Effector memory CD8-positive, alpha-beta T cell (primary cell): ENCODE measurements around the gene FOXRED2.

Experiments used
- ATAC-seq: fragments of 150-1000 bp; cut with Tn5 transposase; replicated peaks from 2 replicates; pipeline ENCODE4 v1.10.0; 2021; ENCODE audit warnings: mild to moderate bottlenecking, moderate library complexity
- DNase-seq, 3 experiments: peaks; one replicate each; pipeline ENCODE4 v3.0.0; 2021
- H3K27ac Mint-ChIP-seq, 2 donors: one replicate each; pipeline ENCODE4 v1.8.0; 2022; ENCODE audit warnings: mild to moderate bottlenecking in 2 of 2, mixed read lengths in 2 of 2, moderate library complexity in 2 of 2
- H3K27me3 Mint-ChIP-seq, 2 donors: one replicate each; pipeline ENCODE4 v1.8.0; 2022; ENCODE audit warnings: mixed read lengths in 2 of 2
- H3K36me3 Mint-ChIP-seq: one replicate; pipeline ENCODE4 v1.8.0; 2022; ENCODE audit warnings: mild to moderate bottlenecking, moderate library complexity, mixed read lengths; ENCODE audit not compliant: insufficient read depth
- H3K4me1 Mint-ChIP-seq, 2 donors: one replicate each; pipeline ENCODE4 v1.8.0; 2022; ENCODE audit warnings: low read depth in 2 of 2, mixed read lengths in 2 of 2
- H3K4me3 Mint-ChIP-seq, 2 donors: one replicate each; pipeline ENCODE4 v1.8.0; 2022; ENCODE audit warnings: mild to moderate bottlenecking in 2 of 2, mixed read lengths in 2 of 2, moderate library complexity in 2 of 2
- H3K9me3 Mint-ChIP-seq, 2 donors: one replicate each; pipeline ENCODE4 v1.8.0; 2022; ENCODE audit warnings: mixed read lengths in 2 of 2

FOXRED2 gene

DNA sequence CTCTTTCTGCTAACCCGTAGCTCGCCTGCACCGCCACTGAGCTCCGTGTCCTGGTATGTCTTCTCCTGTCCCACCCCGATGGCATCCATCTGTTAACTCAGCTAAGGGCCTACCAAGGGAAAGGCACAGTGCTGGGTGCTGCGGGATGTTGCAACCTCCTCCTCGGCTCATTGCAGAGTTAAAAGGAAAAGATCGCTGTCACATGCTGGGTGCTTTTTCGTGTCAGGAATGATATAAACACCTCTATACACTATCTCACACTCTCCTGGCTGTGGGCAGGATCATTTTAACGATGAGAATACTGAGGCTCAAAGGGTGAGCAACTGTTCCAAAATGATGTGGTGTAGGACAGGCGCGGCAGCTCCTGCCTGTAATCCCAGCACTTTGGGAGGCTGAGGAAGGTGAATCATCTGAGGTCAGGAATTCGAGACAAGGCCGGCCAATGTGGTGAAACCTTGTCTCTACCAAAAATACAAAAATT lies 35.5 kb downstream of the FOXRED2 start:
- H3K4me3 Mint-ChIP-seq = no peak overlapping the region
- no peaks in the 10 kb centered on the region for H3K27me3 Mint-ChIP-seq
- no peak for DNase-seq
- H3K27ac Mint-ChIP-seq = no peak overlapping the region
- peaks cover 33% of the 10 kb centered on the region for H3K36me3 Mint-ChIP-seq
- peaks cover 11 to 15% of the 10 kb centered on the region in 2 donors for H3K4me1 Mint-ChIP-seq
- no peaks in the 10 kb centered on the region for H3K9me3 Mint-ChIP-seq
- no peak for ATAC-seq

GRCh38 chr22:36470994-36471331 lies 35.9 kb downstream of the FOXRED2 start:
- Mint-ChIP-seq H3K4me1 (peaks cover 11 to 19% of the 10 kb centered on the region in 2 donors), H3K27me3 (no peaks in the 10 kb centered on the region), H3K36me3 (peaks cover 33% of the 10 kb centered on the region), H3K4me3 (no peak overlapping the region), H3K9me3 (no peaks in the 10 kb centered on the region), H3K27ac (no peak overlapping the region)
- ATAC-seq (no peak), DNase-seq (no peak)

DNA sequence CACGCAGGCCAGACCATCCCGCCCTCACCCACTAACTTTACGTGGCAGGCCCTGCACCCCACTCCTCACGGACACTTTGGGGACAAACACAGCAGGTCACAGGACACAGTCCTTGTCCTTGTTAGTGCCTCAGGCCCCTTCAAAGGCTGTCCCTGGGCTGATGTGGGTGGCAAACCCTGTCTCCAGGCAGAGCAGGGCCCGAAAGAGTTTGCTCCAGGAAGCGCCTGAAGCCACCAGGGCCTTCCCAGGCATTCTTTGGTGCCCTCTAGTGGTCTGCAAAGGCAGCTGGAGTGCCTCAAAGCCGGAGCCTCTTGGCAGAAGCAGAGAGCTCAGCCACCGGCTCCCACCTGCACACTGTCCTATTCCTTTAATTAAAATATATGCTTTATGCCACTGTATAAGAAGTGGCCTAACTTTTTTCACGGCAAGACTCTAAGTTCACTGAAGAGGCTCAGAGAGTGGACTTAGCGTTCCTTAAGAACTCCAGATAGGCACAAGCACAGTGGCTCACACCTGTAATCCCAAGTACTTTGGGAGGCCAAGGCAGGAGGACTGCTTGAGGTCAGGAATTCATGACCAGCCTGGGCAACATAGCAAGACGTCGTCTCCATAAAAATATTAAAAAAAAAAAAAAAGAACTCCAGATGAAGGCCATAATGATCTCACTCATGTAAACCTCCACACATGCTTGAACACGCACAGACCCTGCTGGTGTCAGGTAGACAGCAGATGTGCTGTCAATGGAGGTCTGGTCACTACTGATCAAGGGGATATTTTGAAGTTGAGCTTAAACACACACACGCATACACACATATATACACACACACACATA lies 36.5 kb downstream of the FOXRED2 start:
- Mint-ChIP-seq H3K27ac (peak overlapping the region in 1 of 2 donors; percentile 79), H3K4me1 (peaks cover 11 to 19% of the 10 kb centered on the region in 2 donors), H3K4me3 (no peak overlapping the region), H3K27me3 (no peaks in the 10 kb centered on the region), H3K36me3 (peaks cover 27% of the 10 kb centered on the region), H3K9me3 (no peaks in the 10 kb centered on the region)
- ATAC-seq = peak; percentile 98
- DNase-seq = peak; percentile 80 to 82 (median 82)

- H3K4me1 Mint-ChIP-seq = peaks cover 11 to 19% of the 10 kb centered on the region in 2 donors
- H3K9me3 Mint-ChIP-seq = no peaks in the 10 kb centered on the region
- H3K36me3 Mint-ChIP-seq = peaks cover 19% of the 10 kb centered on the region
- no peak for ATAC-seq
- H3K27me3 Mint-ChIP-seq = no peaks in the 10 kb centered on the region
- H3K27ac Mint-ChIP-seq = peak overlapping the region in 1 of 2 donors; percentile 79
- no peak for DNase-seq
- no peak overlapping the region for H3K4me3 Mint-ChIP-seq
Observed at GRCh38 chr22:36469094-36469710, 37.6 kb downstream of the FOXRED2 start.

- peaks cover 19% of the 10 kb centered on the region for H3K36me3 Mint-ChIP-seq
- no peak for DNase-seq
- no peak overlapping the region for H3K27ac Mint-ChIP-seq
- no peaks in the 10 kb centered on the region for H3K9me3 Mint-ChIP-seq
- no peak overlapping the region for H3K4me3 Mint-ChIP-seq
- H3K27me3 Mint-ChIP-seq = no peaks in the 10 kb centered on the region
- no peak for ATAC-seq
- H3K4me1 Mint-ChIP-seq = peaks cover 11 to 19% of the 10 kb centered on the region in 2 donors
Observed at GRCh38 chr22:36467946-36468345, 38.9 kb downstream of the FOXRED2 start.

- no peaks in the 10 kb centered on the region for H3K27me3 Mint-ChIP-seq
- no peak overlapping the region for H3K4me3 Mint-ChIP-seq
- ATAC-seq (no peak), DNase-seq (no peak)
- peaks cover 11 to 20% of the 10 kb centered on the region in 2 donors for H3K4me1 Mint-ChIP-seq
- H3K9me3 Mint-ChIP-seq = no peaks in the 10 kb centered on the region
- peak overlapping the region; percentile 67 to 85 for H3K27ac Mint-ChIP-seq
- peaks cover 16% of the 10 kb centered on the region for H3K36me3 Mint-ChIP-seq
Observed at GRCh38 chr22:36467042-36467810, 39.6 kb downstream of the FOXRED2 start.

DNA sequence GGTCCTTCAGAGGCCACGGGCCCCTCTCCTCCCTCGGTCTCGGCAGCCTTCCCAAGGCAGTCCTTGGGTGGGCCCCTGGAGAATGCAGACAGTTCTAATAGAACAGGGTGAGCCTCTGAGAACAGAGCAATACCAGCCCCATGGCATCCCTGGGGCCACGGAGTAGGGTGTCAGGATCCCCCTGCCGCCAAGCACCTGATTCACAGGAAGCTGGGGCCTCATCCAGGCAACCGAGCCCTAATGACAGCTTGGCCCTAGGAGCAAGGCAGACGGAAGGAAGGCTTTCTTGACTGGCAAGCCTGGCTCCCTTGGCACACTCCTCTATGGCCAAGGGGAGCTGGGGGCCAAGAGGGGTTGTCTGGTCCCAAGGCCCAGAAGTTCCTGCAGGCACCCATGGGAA lies 40.6 kb downstream of the FOXRED2 start:
- ATAC-seq (no peak), DNase-seq (no peak)
- no peaks in the 10 kb centered on the region for H3K9me3 Mint-ChIP-seq
- H3K36me3 Mint-ChIP-seq = peaks cover 9% of the 10 kb centered on the region
- H3K27ac Mint-ChIP-seq = peak overlapping the region in 1 of 2 donors; percentile 85
- peaks cover 11 to 22% of the 10 kb centered on the region in 2 donors for H3K4me1 Mint-ChIP-seq
- no peak overlapping the region for H3K4me3 Mint-ChIP-seq
- no peaks in the 10 kb centered on the region for H3K27me3 Mint-ChIP-seq

- H3K4me1 Mint-ChIP-seq = peaks cover 10 to 23% of the 10 kb centered on the region in 2 donors
- no peaks in the 10 kb centered on the region for H3K27me3 Mint-ChIP-seq
- H3K27ac Mint-ChIP-seq = no peak overlapping the region
- no peaks in the 10 kb centered on the region for H3K9me3 Mint-ChIP-seq
- peaks cover 12% of the 10 kb centered on the region for H3K36me3 Mint-ChIP-seq
- ATAC-seq (no peak), DNase-seq (no peak)
- no peak overlapping the region for H3K4me3 Mint-ChIP-seq
Observed at GRCh38 chr22:36465232-36466021, 41.4 kb downstream of the FOXRED2 start.

DNA sequence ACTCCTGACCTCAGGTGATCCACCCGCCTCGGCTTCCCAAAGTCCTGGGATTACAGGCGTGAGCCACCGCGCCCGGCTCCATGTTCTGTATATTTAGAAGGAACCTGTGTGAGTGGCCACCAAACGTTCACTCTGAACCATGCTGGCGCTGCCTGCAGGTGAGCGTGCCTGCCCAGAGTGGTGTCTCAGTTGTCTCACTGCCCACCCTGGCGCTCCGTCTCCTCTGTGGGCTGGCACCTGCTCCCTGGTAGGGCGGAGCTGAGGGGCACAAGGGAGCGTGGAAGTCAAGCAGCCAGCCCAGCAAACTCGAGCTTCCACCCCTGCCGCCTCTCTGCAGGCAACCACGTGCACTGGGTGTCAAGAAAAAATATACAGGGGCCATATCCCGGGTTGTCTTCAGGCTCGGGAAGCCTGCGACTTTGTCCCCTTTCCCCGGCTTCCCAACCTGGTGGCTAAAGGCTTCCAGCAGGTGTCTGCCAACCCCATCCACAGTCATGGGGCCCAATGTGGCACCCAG lies 42.1 kb downstream of the FOXRED2 start:
- ATAC-seq (no peak), DNase-seq (no peak)
- peaks cover 4 to 17% of the 10 kb centered on the region in 2 donors for H3K4me1 Mint-ChIP-seq
- no peak overlapping the region for H3K4me3 Mint-ChIP-seq
- no peak overlapping the region for H3K27ac Mint-ChIP-seq
- no peaks in the 10 kb centered on the region for H3K9me3 Mint-ChIP-seq
- H3K36me3 Mint-ChIP-seq = peaks cover 8% of the 10 kb centered on the region
- H3K27me3 Mint-ChIP-seq = no peaks in the 10 kb centered on the region

GRCh38 chr22:36463783-36464184 lies 43.1 kb downstream of the FOXRED2 start:
- H3K9me3 Mint-ChIP-seq = no peaks in the 10 kb centered on the region
- peaks cover 6% of the 10 kb centered on the region for H3K36me3 Mint-ChIP-seq
- ATAC-seq = no peak
- H3K4me3 Mint-ChIP-seq = no peak overlapping the region
- H3K4me1 Mint-ChIP-seq = peaks cover 4 to 17% of the 10 kb centered on the region in 2 donors
- H3K27ac Mint-ChIP-seq = no peak overlapping the region
- DNase-seq = no peak
- no peaks in the 10 kb centered on the region for H3K27me3 Mint-ChIP-seq

DNA sequence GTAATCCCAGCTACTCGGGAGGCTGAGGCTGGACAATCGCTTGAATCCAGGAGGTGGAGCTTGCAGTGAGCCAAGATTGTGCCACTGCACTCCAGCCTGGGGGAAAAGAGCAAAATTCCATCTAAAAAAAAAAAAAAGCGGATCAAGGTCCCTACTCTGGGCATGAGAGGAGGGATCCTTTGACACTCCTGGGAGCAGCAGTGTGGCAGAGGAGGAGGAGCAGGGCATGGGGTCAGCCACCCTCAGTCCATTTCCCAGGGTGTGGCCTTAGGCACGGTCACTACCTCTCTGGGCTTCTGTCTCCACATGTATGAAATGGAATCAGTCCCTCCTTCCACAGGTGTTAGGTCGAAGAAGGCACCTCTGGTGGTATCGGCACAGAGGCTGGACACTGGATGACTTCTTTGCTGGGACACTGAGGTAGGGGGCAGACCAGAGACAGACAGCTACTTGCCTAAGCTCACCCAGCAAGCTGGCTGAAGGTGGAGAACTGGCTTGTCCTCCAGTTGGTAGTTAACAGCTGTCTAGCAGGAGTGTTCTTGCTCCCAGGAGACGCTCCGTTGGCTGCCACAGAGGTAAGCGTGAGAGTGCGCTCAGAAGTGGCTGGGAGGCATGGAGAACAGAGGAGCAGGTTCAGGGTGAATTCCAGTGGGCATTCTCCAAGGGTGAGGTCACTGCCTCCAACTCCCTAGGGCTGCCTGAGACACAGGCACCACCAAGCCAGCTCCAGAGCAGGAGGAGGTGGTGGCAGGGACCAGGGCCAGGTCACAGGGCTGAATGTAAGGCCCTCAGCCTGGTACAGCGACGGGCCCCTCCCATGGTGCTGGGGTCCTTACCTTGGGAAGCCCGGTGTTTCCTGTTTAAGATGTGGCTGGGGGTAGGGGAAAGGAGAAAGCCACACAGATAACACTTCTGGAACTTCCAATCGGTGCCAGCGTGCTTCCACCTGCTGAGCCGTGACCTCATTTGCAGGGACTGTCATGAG lies 44.9 kb downstream of the FOXRED2 start:
- DNase-seq (no peak), ATAC-seq (no peak)
- no peaks in the 10 kb centered on the region for H3K9me3 Mint-ChIP-seq
- peak overlapping the region in 1 of 2 donors; percentile 52 for H3K27ac Mint-ChIP-seq
- peaks cover 6% of the 10 kb centered on the region for H3K36me3 Mint-ChIP-seq
- H3K4me3 Mint-ChIP-seq = no peak overlapping the region
- peaks cover 0 to 9% of the 10 kb centered on the region in 2 donors for H3K4me1 Mint-ChIP-seq
- no peaks in the 10 kb centered on the region for H3K27me3 Mint-ChIP-seq

- H3K9me3 Mint-ChIP-seq = no peaks in the 10 kb centered on the region
- peaks cover 9 to 17% of the 10 kb centered on the region in 2 donors for H3K4me1 Mint-ChIP-seq
- no peak overlapping the region for H3K4me3 Mint-ChIP-seq
- peaks cover 6% of the 10 kb centered on the region for H3K36me3 Mint-ChIP-seq
- H3K27me3 Mint-ChIP-seq = no peaks in the 10 kb centered on the region
- peak overlapping the region; percentile 49 to 52 for H3K27ac Mint-ChIP-seq
- DNase-seq = no peak
- no peak for ATAC-seq
Observed at GRCh38 chr22:36460202-36460601, 46.6 kb downstream of the FOXRED2 start.
